GM12878 (cell line): ENCODE measurements around the gene DCPS. TPM values are rescaled to one million over a fixed set of nuclear protein-coding genes. Genes with fewer than 3 reads are reported as not detected.

Experiments used
- ATAC-seq: fragments of 200-7000 bp; cut with Tn5 transposase; 3 replicates; pipeline ENCODE4 v1.9.1; 2020; ENCODE audit warnings: mild to moderate bottlenecking, moderate library complexity
- Bru-seq: library from RNA; stranded (reverse); fragments of 400-500 nt; gene quantifications from one replicate; lab custom pipeline; 2021; lab: Mats Ljungman, UMichigan
- BruChase-seq, 2 experiments: library from RNA; stranded (reverse); fragments of 400-500 nt; gene quantifications; one replicate each; lab custom pipeline; 2021; lab: Mats Ljungman, UMichigan
- BruUV-seq: library from RNA; stranded (reverse); fragments of 400-500 nt; replicated peaks from 2 replicates; lab custom pipeline; 2021; lab: Mats Ljungman, UMichigan
- CTCF ChIA-PET: fragments of 300-600 bp; sonication (Branson Sonifier 250); formaldehyde crosslinking; extraction: SDS; loops from one replicate; lab custom pipeline; 2021; ENCODE audit warnings: inconsistent platforms; lab: Yijun Ruan, JAX
- POLR2A ChIA-PET: fragments of 350-600 bp; formaldehyde crosslinking; extraction: SDS; loops from one replicate; lab custom pipeline; 2021; ENCODE audit warnings: inconsistent platforms; lab: Charles Lee
- RAD21 ChIA-PET: fragments of 300-600 bp; sonication (Branson Sonifier 250); formaldehyde crosslinking; loops from one replicate; lab custom pipeline; 2023; ENCODE audit warnings: antibody characterized with exemption; ENCODE audit not compliant: unreplicated experiment; lab: Charles Lee
- SMC1A ChIA-PET: fragments of 300-600 bp; sonication (Branson Sonifier 250); formaldehyde crosslinking; loops from one replicate; lab custom pipeline; 2023; ENCODE audit not compliant: unreplicated experiment, uncharacterized antibody; lab: Charles Lee
- DNase-seq: peaks from one replicate; pipeline ENCODE4 v3.0.0-alpha.2; 2011; ENCODE audit warnings: low read depth, low spot score
- FAIRE-seq: peaks from 3 replicates; lab custom pipeline; 2011; peaks lifted over from hg19 to GRCh38; lab: Jason Lieb, UNC
- H2AFZ ChIP-seq: 2 replicates; pipeline ENCODE4 v1.6.0; 2011; ENCODE audit warnings: low read depth, low read length, control low read depth; ENCODE audit not compliant: control insufficient read depth
- H3K27ac ChIP-seq: 2 replicates; pipeline ENCODE4 v1.5.1; 2011; ENCODE audit warnings: control low read depth; ENCODE audit not compliant: control insufficient read depth, insufficient read depth
- H3K27me3 ChIP-seq, 2 experiments: replicated peaks in 1 of 2; 2 replicates each; pipeline versions ENCODE4 v1.6.0 to v1.6.1; 2011; ENCODE audit warnings: low read length in 1 of 2; ENCODE audit not compliant: control insufficient read depth in 2 of 2, insufficient read depth in 2 of 2
- H3K36me3 ChIP-seq, 2 experiments: 2 replicates each; pipeline ENCODE4 v1.5.1; 2011; ENCODE audit warnings: low read length in 1 of 2; ENCODE audit not compliant: control insufficient read depth in 2 of 2, insufficient read depth in 2 of 2
- H3K4me1 ChIP-seq: 2 replicates; pipeline ENCODE4 v1.6.1; 2011; ENCODE audit warnings: mild to moderate bottlenecking, low read length, moderate library complexity, mixed read lengths; ENCODE audit not compliant: control insufficient read depth, insufficient read depth
- H3K4me2 ChIP-seq: 2 replicates; pipeline ENCODE4 v1.6.0; 2011; ENCODE audit warnings: control low read depth; ENCODE audit not compliant: control insufficient read depth, insufficient read depth
- H3K4me3 ChIP-seq: fragments of 200-600 bp; sonication (generic); 2 replicates; pipeline ENCODE4 v1.5.1; 2016
- H3K79me2 ChIP-seq: 2 replicates; pipeline ENCODE4 v1.6.0; 2011; ENCODE audit warnings: low read length; ENCODE audit not compliant: control insufficient read depth, insufficient read depth
- H3K9ac ChIP-seq: 2 replicates; pipeline ENCODE4 v1.8.0; 2011; ENCODE audit warnings: low read length, control low read depth, mixed read lengths; ENCODE audit not compliant: control insufficient read depth, insufficient read depth
- H3K9me3 ChIP-seq: replicated peaks from 3 replicates; pipeline ENCODE4 v1.5.1; 2011; ENCODE audit warnings: mild to moderate bottlenecking, low read length; ENCODE audit not compliant: control insufficient read depth, insufficient read depth
- H4K20me1 ChIP-seq: 2 replicates; pipeline ENCODE4 v1.6.0; 2011; ENCODE audit not compliant: control insufficient read depth, insufficient read depth
- ASH2L ChIP-seq: fragments of 300-600, 200-600 bp; sonication (generic); IDR thresholded peaks from 2 replicates; pipeline ENCODE4 v1.6.1; 2017; ENCODE audit warnings: low read depth, mild to moderate bottlenecking, borderline replicate concordance
- BCL3 ChIP-seq: IDR thresholded peaks from 2 replicates; pipeline ENCODE4 v1.6.1; 2011; ENCODE audit warnings: borderline replicate concordance, low read depth, mild to moderate bottlenecking, moderate library complexity, low read length; ENCODE audit not compliant: insufficient read depth, poor library complexity, severe bottlenecking
- CHD2 ChIP-seq: IDR thresholded peaks from 2 replicates; pipeline ENCODE4 v1.6.1; 2011; ENCODE audit warnings: low read depth, low read length, improper control_type of control experiment, borderline replicate concordance
- ETV6 ChIP-seq, 2 experiments: fragments of 450-650 bp in 1 of 2; IDR thresholded peaks in 1 of 2; conservative IDR thresholded peaks in 1 of 2; 2 replicates each; pipeline ENCODE4 v1.6.1; 2014; ENCODE audit warnings: antibody characterized with exemption in 1 of 2, borderline replicate concordance in 1 of 2, low read depth in 1 of 2, mild to moderate bottlenecking in 1 of 2, moderate library complexity in 1 of 2
- FOS ChIP-seq: IDR thresholded peaks from 3 replicates; pipeline ENCODE4 v1.6.1; 2011; ENCODE audit warnings: borderline replicate concordance; ENCODE audit not compliant: insufficient read length; ENCODE audit errors: extremely low read depth
- MEF2B ChIP-seq: fragments of 450-650 bp; IDR thresholded peaks from 2 replicates; pipeline ENCODE4 v1.6.1; 2018; ENCODE audit warnings: mild to moderate bottlenecking, moderate library complexity; ENCODE audit not compliant: partially characterized antibody, poor library complexity, severe bottlenecking
- MTA2 ChIP-seq: fragments of 450-650 bp; IDR thresholded peaks from 2 replicates; pipeline ENCODE4 v1.6.1; 2016; ENCODE audit warnings: low read depth, mild to moderate bottlenecking, moderate library complexity
- SIX5 ChIP-seq: IDR thresholded peaks from 2 replicates; pipeline ENCODE4 v1.6.1; 2011; ENCODE audit warnings: mild to moderate bottlenecking, low read depth, low read length, moderate library complexity; ENCODE audit not compliant: severe bottlenecking
- TCF7 ChIP-seq: IDR thresholded peaks from 2 replicates; pipeline ENCODE4 v1.6.1; 2014; ENCODE audit warnings: antibody characterized with exemption, borderline replicate concordance
- WRNIP1 ChIP-seq: IDR thresholded peaks from 2 replicates; pipeline ENCODE4 v1.6.1; 2011; ENCODE audit warnings: low read depth, low read length, improper control_type of control experiment, borderline replicate concordance
- YY1 ChIP-seq: IDR thresholded peaks from 2 replicates; pipeline ENCODE4 v1.6.1; 2011; ENCODE audit warnings: low read depth, mild to moderate bottlenecking, low read length
- ZNF622 ChIP-seq: fragments of 450-650 bp; IDR thresholded peaks from 2 replicates; pipeline ENCODE4 v1.6.1; 2017; ENCODE audit warnings: mild to moderate bottlenecking, inconsistent platforms
- WGBS: methylation state at CpG from one replicate; pipeline ENCODE4 v1.1.6; 2016; ENCODE audit warnings: low lambda C conversion rate; ENCODE audit not compliant: insufficient replicate concordance, insufficient coverage; ENCODE audit errors: missing lambda C conversion rate; 5-methylcytosine and 5-hydroxymethylcytosine counted together
- in situ Hi-C: fragments of 300-500 bp; cut with MboI; formaldehyde crosslinking; loops from 9 replicates; pipeline ENCODE4 v1.14.3; 2018; ENCODE audit warnings: mixed read lengths
- intact Hi-C: fragments of 100-400 bp; cut with micrococcal nuclease; formaldehyde crosslinking; loops from one replicate; pipeline ENCODE4 v1.14.2; 2022; ENCODE audit not compliant: unreplicated experiment
- long read RNA-seq, 2 experiments: library from polyadenylated mRNA; unstranded; transcript quantifications; one replicate each; pipeline ENCODE4 v2.0.0, GENCODE V29; 2019 to 2020
- polyA minus RNA-seq, 3 experiments: library from RNA; depleted of rRNA, polyadenylated mRNA; stranded (reverse); fragments of >200 nt; gene quantifications; 2 replicates each; pipeline ENCODE4 v1.2.3, GENCODE V29; 2011
- polyA plus RNA-seq, 11 experiments: library from polyadenylated mRNA; depleted of rRNA in 4 of 11; unstranded in 6 of 11; stranded (reverse) in 5 of 11; fragments of >200 nt; fragmentation: Nextera tagmentation in 4 of 11; fragmentation: Illumina TruSeq in 1 of 11; extraction: Ambion mirVana in 4 of 11; extraction: Trizol in 1 of 11; gene quantifications; 1 replicate in 1 of 11; 2 replicates in 10 of 11; pipeline versions ENCODE4 v1.2.1 to v1.2.3, GENCODE V29; 2011 to 2016; ENCODE audit warnings: inconsistent platforms in 2 of 11, missing spikeins in 2 of 11, low read depth in 1 of 11
- total RNA-seq, 4 experiments: library from RNA; depleted of rRNA in 3 of 4; stranded (reverse); fragments of >200 nt in 3 of 4; fragmentation: Illumina TruSeq in 1 of 4; extraction: Trizol in 1 of 4; gene quantifications; 2 replicates each; pipeline versions ENCODE4 v1.2.1 to v1.2.3, GENCODE V29; 2013 to 2021

Gene DCPS
- total RNA-seq (2013; cell fraction: nucleolus; rRNA removed) = 17.0 and 22.1 TPM in 2 replicates
- 58.8 and 61.9 TPM in 2 replicates for total RNA-seq (2014; rRNA removed)
- total RNA-seq (2014; rRNA removed; fragmentation: Illumina TruSeq; extraction: Trizol) = 36.7 and 39.7 TPM in 2 replicates
- total RNA-seq (2021) = 56.1 and 56.8 TPM in 2 replicates
- 31.6 TPM for polyA plus RNA-seq (2011; ENCODE audit: low read depth)
- 62.4 and 97.0 TPM in 2 replicates for polyA plus RNA-seq (2011; rRNA removed)
- 176 and 181 TPM in 2 replicates for polyA plus RNA-seq (2011; cell fraction: cytosol; rRNA removed)
- 66.0 and 75.8 TPM in 2 replicates for polyA plus RNA-seq (2011; cell fraction: nucleus; rRNA removed)
- 37.8 and 48.7 TPM in 2 replicates for polyA plus RNA-seq (2012)
- polyA plus RNA-seq (2014; fragmentation: Illumina TruSeq; extraction: Trizol) = 57.4 and 77.4 TPM in 2 replicates
- 10 to 100 TPM; 23.5 to 33.2 TPM for polyA plus RNA-seq (2014; fragmentation: Nextera tagmentation; extraction: Ambion mirVana)
- polyA plus RNA-seq (2014; rRNA removed) = 70.3 and 76.1 TPM in 2 replicates
- 100 to 1,000 TPM in 1 of 2 experiments, 10 to 100 TPM in 1; 99.2 to 101 TPM for polyA plus RNA-seq (2016; fragmentation: Nextera tagmentation; extraction: Ambion mirVana)
- 44.5 and 60.8 TPM in 2 replicates for polyA minus RNA-seq (2011; rRNA and poly(A)+ RNA removed)
- 25.7 and 27.6 TPM in 2 replicates for polyA minus RNA-seq (2011; cell fraction: cytosol; rRNA and poly(A)+ RNA removed)
- polyA minus RNA-seq (2011; cell fraction: nucleus; rRNA and poly(A)+ RNA removed) = 12.6 and 24.6 TPM in 2 replicates
- Bru-seq, nascent RNA = percentile 74 among the genes with signal in this experiment
- BruChase-seq, experiment 1, labeled RNA remaining after a 6-hour chase = percentile 79 among the genes with signal in this experiment
- percentile 73 among the genes with signal in this experiment for BruChase-seq, experiment 2, labeled RNA remaining after a 2-hour chase
- long read RNA-seq, experiment 1, transcript DCPS-201 (6 exons, 1,479 nt) = major isoform, 92 of 106 reads
- long read RNA-seq, experiment 1, partial matches to known transcripts = 4 of 106 reads
- long read RNA-seq, experiment 1, other reads (novel, unspliced or antisense) = 10 of 106 reads
- long read RNA-seq, experiment 2, transcript DCPS-201 (6 exons, 1,479 nt) = major isoform, 242 of 265 reads
- long read RNA-seq, experiment 2, partial matches to known transcripts = 4 of 265 reads
- long read RNA-seq, experiment 2, other reads (novel, unspliced or antisense) = 18 of 265 reads

GRCh38 chr11:126303623-126304456, at the start of gene DCPS:
Gene DCPS, plus strand, starts transcription at chr11:126304060. Its CDS starts 21 bp downstream, at chr11:126304081.
- BruUV-seq = no TSS peak
- 0 out of 4 replicates have a peak, but pooled peaks cover 0 to 6% of the 10 kb centered on the region in 2 experiments for H3K36me3 ChIP-seq
- H4K20me1 ChIP-seq = no peaks in the 10 kb centered on the region
- WGBS = under 1% methylated on average over 60 of the region's 61 CpGs
- ATAC-seq (peak; percentile 94), DNase-seq (peak; percentile 81), FAIRE-seq (peak; percentile 80)
- peak within 1 kb of the TSS; percentile 83 for H3K4me2 ChIP-seq
- H3K79me2 ChIP-seq = peaks cover 25% of the 10 kb centered on the region
- H3K9ac ChIP-seq = peak within 1 kb of the TSS; percentile 97
- peak within 1 kb of the TSS; percentile 96 for H3K4me3 ChIP-seq
- ChIA-PET SMC1A (interaction anchor here (0.9 to 2.1 kb wide), 5 partner anchors 9 to 177 kb away, joined by 3 to 14 read pairs (median 5); partner anchors contain the start of genes FOXRED1 and SRPRA), RAD21 (interaction anchor here (1.0 to 2.7 kb wide), 4 partner anchors 11 to 93 kb away, joined by 4 to 7 read pairs (median 4); partner anchors contain the start of genes FAM118B and RPUSD4), CTCF (interaction anchor here (0.6 to 10.0 kb wide), 4 partner anchors 10 to 179 kb away, joined by 3 to 232 read pairs (median 3); no protein-coding TSS in a partner anchor), POLR2A (interaction anchor here (0.6 to 1.3 kb wide), 5 partner anchors 10 to 116 kb away, joined by 3 to 5 read pairs (median 4); partner anchors contain the start of gene ST3GAL4)
- peaks cover 11% of the 10 kb centered on the region for H3K4me1 ChIP-seq
- peak within 1 kb of the TSS; percentile 93 for H2AFZ ChIP-seq
- no peaks in the 10 kb centered on the region for H3K9me3 ChIP-seq
- intact Hi-C loops (loop anchor here (1.0 to 2.0 kb wide), 2 partner anchors 20 to 35 kb away; partner anchors contain the start of genes FOXRED1 and SRPRA), in situ Hi-C loops (no loop called here)
- peak within 1 kb of the TSS; percentile 92 for H3K27ac ChIP-seq
- no peaks in the 10 kb centered on the region for H3K27me3 ChIP-seq
- TF ChIP-seq WRNIP1 (no peak), MTA2 (no peak), ASH2L (no peak), CHD2 (peak; percentile 44; the same call in 1 of the 2 replicates), TCF7 (no peak), FOS (no peak), ZNF622 (no peak), ETV6 (conservative IDR thresholded peaks at IDR 0.05 in 1 of 2, IDR thresholded peaks at IDR 0.05 in 1 of 2; ENCODE audit: borderline replicate concordance in 1 of 2, low read depth in 1 of 2) (no peak), MEF2B (peak; percentile 23), YY1 (peak; percentile 96), BCL3 (no peak), SIX5 (no peak)
